HFF-Myc (cell line): ENCODE data around the gene B4GALT4.

ENCODE experiments used
- DNase-seq: peaks from one replicate; pipeline ENCODE4 v3.0.0-alpha.2; 2011; ENCODE audit warnings: low read depth; ENCODE audit errors: extremely low read depth
- H3K4me3 ChIP-seq: replicated peaks from 2 replicates; pipeline ENCODE4 v1.5.1; 2011; ENCODE audit warnings: low read depth, mild to moderate bottlenecking, control low read depth, low read length
- TF ChIP-seq, protein P1 (sequence below): IDR thresholded peaks from 2 replicates; pipeline ENCODE4 v1.5.1; 2012; ENCODE audit warnings: mild to moderate bottlenecking, low read depth, low read length, control low read depth; ENCODE audit errors: missing control alignments

B4GALT4 gene

DNA sequence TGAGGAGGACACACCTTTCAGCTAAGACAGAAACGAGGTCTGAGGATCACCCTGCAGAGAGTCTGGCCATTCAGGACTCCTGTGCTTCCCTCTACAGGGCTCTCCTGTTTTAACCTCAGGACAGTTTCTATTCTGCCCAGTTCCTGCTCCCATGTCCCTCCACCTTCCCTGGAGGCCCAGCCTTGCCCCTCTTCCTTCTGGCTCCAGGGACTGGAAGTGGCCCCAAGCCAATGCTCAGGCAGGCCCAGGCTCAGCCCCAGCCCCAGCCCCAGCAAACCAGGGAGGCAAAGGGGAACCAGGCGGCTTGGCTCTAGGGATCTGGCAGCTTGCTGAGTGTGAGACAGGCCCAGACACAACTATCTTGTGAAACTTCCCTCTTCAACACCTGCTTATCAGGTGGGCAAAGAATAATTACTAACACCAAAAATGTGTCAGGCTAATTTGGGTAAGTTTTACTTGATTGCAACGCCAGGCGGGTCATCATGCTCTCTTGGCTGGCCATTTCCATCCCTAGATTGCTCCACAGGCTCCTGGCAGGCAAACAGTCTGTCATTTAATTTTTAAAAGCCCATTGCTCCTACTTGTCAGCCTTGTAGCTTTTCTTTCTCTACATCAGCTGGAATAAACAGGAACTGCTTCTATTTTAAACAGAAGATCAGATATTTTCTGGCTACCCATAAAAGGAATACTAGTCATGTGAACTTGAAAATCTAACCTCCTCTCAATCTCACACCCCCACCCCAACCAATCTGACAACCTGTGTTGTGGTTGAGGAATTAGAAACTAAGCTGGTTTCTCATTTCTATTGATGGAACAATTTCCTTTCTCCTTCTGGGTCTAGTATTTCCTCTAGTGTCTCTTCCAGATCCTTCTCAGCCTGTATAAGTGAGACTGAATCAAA lies 33.8 kb downstream of the B4GALT4 start:
- DNase-seq = no peak
- TF ChIP-seq, protein P1, sequence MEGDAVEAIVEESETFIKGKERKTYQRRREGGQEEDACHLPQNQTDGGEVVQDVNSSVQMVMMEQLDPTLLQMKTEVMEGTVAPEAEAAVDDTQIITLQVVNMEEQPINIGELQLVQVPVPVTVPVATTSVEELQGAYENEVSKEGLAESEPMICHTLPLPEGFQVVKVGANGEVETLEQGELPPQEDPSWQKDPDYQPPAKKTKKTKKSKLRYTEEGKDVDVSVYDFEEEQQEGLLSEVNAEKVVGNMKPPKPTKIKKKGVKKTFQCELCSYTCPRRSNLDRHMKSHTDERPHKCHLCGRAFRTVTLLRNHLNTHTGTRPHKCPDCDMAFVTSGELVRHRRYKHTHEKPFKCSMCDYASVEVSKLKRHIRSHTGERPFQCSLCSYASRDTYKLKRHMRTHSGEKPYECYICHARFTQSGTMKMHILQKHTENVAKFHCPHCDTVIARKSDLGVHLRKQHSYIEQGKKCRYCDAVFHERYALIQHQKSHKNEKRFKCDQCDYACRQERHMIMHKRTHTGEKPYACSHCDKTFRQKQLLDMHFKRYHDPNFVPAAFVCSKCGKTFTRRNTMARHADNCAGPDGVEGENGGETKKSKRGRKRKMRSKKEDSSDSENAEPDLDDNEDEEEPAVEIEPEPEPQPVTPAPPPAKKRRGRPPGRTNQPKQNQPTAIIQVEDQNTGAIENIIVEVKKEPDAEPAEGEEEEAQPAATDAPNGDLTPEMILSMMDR = no peak

DNA sequence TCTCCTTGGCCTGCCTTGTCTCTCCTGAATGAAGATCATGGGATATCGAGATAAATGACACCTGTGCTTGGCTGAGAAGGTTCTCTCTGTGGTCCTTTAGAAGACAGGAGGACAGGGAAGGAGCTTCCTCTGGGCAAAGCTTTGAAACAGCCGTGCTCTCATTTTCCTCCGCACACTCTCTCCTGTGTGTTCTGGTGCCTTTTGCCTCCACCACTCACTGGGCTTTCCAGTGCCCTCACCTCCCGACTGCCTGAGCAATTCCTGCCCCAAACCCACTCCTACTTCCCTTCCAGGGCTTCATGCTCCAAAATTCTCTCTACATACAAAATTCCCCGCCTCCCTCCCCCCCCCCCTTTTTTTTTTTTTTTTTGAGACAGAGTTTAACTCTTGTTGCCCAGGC lies 35.0 kb downstream of the B4GALT4 start:
- H3K4me3 ChIP-seq = no peak overlapping the region
- DNase-seq = no peak
- TF ChIP-seq, protein P1 = no peak

More for the DNA sequence above, 33.8 kb downstream of the B4GALT4 start:
- H3K4me3 ChIP-seq = no peak overlapping the region

DNA sequence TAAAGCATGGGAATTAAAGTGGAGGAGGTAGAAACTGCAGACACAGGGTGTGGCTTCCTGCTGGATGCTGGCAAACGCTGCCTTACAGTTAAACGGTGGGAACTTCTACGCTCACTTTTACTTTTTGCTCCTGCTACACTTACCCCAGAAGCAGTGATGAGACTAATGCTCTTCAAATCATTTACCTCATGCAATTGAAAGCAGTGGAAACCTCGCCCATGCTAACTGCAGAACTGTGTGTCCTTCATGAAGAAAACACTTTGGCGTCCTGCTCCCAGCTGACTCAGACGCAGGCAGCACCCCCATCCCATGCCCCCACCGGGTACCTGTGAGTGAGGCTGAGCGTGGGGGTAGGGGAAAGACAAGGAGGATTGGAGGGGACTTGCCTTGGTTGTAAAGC lies 35.5 kb downstream of the B4GALT4 start:
- H3K4me3 ChIP-seq = no peak overlapping the region
- TF ChIP-seq, protein P1 = no peak
- no peak for DNase-seq

DNA sequence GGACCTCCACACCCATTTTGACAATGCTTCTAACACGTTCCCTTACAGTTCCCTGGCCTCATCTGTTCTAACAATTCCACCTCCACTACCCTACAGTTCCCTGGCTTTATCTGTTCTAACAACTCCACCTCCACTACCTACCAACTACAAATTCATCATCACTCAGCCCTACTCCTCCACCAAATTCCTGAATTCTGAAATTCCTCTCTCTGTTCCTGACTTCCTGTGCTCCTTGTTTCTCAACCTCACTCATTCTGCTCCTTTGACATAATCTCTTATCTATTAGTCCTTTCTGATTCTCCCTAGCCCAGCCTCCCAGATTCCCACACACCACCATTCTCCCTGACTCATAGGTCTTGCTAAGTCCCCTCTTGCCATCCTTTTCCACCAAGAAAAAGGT lies 44.8 kb downstream of the B4GALT4 start:
- TF ChIP-seq, protein P1 = no peak
- no peak for DNase-seq

DNA sequence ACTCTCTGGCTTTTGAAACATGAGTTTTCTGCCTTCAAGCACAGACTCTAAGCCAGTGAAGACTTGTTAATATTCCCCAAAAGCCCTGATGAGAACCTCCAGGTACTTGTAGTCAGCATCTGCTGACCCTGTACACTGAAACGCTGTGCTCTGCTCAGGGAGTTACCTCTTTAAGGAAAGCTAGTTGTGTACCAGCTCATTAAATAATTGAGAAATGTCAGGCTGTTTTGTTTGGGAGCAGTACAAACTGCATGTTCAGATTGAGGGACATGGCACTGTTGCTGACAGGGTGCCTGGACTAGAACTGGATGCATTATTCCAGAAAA lies 45.6 kb downstream of the B4GALT4 start:
- DNase-seq = no peak
- H3K4me3 ChIP-seq = no peak overlapping the region
- TF ChIP-seq, protein P1 = no peak

More for the DNA sequence above, 44.8 kb downstream of the B4GALT4 start:
- no peak overlapping the region for H3K4me3 ChIP-seq

DNA sequence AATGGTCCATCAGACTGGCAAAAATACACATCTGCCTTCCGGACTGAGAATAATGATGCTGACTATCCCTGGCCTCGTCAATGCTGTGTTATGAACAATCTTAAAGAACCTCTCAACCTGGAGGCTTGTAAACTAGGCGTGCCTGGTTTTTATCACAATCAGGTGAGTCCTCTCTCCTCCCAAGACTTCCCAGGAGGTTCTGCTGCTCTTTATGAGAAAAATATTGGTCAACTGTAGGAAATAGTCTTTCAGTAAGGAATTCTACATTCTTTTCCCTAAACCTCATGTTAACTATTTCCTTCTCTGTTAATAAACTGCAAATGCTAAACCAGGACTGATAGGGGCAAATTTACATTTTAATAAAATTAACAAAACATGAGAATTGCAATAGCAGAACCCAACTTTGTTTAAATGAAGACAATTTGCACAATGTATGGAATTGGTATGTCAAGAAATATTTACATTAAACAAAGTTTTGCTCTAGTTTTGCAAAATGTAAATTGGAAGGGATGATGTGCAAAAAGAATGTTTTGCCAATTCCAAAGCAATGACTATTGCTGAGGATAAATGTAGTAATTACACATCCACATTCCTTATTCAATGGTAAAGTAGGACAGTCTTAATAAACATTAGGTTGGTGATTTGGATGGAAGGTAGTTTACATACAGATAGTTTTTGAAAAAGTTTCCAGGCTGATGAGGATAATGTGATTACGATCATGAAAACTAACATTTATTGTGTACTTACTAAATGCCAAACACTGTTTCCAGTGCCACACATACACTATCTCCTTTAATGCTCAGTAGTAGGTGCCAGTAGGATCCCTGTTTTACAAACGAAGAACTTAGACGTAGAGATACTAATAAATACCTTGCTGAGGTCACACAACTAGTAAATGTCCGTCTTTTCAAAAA lies 46.2 kb downstream of the B4GALT4 start:
- TF ChIP-seq, protein P1 = no peak
- DNase-seq = no peak
- no peak overlapping the region for H3K4me3 ChIP-seq
